Pons (tissue), 1 donor: ENCODE measurements around the gene PRKCE.

Experiments
- DNase-seq: peaks from one replicate; pipeline ENCODE4 v3.0.0-alpha.2; 2016; ENCODE audit warnings: low spot score

PRKCE gene

DNA sequence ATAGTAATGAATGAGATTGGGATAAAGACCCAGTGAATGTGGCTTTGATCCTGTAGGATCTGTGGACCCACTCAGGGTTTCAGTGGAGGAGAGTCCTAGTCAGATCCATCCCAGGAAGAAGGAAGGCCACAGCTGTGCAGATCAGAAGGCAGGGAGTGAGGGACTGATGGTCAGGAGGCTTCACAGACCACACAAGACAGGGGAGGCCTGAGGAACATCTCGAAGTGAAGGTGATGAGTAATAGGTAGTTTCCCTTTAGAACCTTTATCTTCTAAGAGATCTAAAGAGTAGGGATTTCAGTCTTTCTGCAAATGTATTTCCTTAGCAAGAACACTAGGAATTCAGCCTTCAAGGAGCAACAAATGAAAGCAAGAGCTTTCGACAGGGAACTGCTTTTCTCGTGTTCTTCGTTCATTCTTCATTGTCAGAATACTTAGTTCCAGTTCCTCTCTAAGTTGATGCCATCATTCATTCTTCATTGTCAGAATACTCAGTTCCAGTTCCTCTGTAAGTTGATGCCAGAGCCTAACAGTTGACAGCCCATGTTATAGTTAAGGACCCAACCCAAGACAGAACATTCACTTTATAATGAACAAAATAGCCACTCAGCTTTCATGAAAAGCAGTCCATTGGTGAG, 495.5 kb downstream of the PRKCE start:
- DNase-seq = no peak

DNA sequence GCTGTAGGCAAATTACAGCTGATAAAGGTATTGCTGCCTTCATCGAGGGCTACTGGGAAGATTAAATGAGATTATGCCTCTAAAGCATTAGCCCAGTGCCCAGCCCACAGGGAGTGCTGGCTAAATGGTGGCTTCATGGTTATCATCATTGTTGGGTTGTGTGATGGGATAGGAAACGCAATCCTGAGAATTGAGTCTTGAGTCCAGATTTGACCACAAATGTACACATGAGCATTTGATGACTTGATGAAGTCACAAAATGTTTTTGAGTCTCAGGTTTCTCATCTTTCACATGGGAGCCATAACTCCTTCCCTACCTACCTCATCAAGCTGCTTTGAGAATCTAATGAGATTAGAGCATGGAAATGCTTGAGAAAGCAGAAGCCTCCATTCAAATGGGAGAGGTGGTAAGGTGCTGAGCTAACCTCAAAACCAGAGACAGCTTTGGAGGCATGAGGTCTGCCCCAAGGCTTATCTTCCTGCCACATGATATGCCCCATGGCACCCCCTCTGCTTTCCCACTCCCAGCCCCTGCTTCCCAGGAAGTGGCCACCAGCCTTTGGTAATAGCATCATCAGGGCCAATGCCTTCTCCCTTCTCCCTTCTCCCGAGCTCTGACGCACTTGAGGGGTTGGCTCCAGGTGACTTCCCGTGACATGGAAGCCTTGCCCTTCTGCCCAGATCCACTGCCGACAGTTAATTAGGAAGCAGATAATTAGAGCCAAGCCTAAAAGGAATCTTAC, 496.3 kb downstream of the PRKCE start:
- DNase-seq = no peak

DNA sequence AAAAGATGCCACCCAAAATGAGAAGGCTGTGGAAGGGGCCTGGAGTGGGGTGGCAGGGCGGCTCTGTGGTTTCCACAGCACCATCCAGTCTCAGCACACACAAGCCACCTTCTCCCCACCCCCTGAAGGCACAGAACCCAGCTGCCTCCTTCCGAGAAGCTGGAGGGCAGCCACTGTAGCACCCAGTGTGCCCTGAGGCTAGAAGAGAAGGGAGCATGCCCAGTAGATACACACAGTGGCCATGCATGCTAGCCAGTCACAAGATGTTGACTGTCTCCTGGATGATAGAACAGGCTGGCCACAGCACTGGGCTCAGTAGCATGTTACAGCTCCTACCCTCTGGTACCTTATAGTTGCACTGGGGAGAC, 496.9 kb downstream of the PRKCE start:
- DNase-seq = no peak

DNA sequence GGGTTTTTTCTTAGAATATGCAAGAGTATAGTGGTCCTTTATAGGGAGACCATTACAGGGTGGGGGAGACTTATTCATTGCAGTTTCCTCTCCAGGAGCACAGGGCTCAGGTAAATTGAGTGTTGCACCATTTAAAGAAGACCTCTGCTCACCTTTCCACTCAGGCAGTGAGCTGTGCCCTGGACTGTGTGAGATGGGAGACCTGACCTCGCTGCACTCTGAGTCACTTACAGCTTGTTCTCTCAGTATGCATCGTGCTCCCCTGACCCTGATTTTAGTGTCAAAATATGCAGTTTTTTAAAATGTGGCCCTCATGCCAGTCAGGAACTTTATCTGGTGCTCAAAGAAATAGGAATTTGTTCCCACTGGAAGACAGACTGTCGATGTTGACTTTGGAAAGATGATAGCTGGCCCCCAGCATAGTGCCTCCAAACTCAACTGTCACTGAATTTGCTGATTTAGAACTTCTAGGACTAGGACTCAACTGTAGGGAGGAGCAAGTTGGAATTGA, 499.0 kb downstream of the PRKCE start:
- DNase-seq = no peak

DNA sequence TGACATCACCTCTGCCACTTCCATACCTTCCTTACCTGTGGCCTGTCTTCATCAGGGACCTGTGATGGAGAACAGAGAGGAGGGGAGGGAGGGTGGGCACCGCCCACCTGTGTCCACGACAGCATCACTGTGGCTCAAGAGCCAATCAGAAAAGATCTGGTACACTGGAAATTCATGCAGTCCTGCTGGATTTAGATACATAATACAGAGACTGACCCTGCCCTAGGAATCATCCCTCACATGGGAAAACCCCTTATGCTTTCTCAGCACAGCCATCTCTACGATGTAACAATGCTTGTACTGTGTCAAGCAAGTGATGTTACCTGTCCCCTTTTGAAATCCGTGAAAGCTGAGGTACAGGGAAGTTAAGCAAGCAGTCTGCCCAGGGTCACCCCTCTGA, 500.1 kb downstream of the PRKCE start:
- no peak for DNase-seq

DNA sequence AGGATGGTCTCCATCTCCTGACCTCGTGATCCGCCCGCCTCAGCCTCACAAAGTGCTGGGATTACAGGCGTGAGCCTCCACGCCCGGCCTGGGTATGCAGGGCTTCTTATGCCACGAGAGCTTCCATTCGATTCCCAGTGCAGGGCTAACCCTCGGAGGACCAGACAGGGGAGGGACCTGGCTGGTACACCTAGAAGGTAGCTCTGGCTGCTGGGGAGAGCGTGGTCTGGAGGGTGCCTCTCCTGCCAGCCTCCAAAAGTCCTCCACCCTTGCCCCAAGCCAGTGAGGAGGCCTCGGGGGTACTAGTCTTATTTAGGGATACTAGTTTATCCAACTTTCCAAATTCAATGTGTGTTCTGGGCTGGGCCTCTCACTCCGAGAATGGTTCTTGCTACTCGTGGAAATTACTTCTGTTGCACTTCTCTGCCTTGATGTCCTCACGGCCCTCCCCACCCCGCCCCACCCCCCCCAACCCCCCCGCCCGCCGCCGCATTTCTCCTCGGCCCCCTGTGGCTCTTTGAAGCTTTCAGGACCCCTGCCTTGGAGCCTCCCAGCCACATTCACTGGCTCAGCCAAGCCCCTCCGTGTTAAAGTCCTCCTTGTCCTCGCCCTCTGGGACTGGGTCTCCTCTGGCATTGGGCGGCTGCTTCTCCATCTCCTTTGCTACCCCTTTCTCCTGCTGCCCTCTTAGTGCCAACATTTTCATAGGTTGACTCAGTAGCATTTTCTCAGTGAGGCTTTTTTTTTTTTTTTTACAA, 502.7 kb downstream of the PRKCE start:
- DNase-seq = no peak

DNA sequence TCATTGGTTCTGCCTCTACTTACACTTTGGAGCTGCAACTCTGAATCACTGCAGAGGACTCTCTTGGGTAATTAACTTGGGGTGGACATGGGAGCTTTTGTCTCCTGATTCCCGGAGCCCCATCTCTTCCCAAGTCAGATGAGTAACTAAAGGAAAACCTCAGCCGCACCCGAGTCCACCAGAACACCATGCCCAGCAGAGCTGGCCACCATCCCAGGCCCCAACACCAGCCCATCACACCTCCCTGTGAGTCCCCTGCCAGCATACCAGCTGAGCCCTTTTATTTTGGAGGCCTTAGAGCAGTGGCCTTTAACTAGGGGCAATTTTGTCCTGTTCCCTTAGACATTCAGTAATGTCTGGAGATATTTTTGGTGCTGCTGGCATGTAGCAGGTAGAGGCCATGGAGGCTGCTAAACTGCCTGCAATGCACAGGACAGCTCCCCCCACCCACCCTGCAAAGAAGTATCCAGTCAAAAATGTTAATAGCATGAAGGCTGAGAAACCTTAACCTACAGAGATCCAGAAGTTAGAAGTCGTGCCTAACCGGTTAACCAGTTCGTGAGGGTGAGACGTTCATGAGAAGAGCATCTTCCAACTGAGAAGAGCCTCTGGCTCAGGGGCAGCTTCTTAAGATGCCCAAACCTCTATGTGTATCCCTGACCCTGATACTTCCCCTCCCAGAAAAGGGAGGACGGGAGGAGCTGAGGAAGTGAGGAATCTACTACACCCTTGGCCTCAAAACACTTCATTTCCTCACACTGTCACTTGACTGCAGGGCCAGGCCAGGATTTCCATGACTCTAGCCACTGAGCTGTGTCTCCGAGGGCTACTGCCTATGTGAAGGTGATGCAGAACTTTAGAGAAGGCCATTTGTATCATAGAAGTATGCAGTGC, 505.8 kb downstream of the PRKCE start:
- DNase-seq = no peak

DNA sequence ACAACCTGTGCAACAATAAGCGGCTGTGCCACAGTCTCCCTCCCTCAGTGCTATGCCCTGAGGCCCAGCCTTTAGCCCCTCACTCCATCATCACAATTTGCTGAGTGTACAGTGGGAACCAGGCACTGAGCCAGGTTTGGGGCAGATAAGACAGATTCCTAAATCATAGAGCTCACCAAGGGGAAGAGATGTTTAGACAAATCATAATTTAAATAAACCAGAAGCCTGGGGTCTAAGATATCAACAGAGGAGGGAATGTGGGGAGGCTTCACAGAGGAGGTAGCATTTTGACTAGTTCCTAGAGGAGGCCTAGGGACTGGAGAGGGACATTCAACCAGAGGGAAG, 506.5 kb downstream of the PRKCE start:
- DNase-seq = no peak

DNA sequence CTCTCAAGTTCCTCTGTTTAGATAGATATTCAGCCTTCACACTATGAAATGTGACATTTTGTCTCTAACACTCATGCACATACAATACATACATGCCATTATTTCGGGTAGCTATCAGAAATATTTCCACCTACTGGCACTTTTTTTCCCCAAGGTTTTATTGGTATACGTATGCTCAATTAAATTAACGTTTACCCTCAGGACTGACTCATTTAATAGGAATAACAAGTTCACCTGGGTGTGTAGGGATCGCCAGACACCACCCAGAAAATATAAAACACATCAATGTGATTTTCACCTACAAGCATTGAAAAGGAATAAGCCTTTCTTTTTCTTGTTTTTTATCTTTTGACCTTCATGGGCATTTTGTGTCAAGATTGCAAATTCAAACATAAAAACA, 507.2 kb downstream of the PRKCE start:
- DNase-seq = no peak

DNA sequence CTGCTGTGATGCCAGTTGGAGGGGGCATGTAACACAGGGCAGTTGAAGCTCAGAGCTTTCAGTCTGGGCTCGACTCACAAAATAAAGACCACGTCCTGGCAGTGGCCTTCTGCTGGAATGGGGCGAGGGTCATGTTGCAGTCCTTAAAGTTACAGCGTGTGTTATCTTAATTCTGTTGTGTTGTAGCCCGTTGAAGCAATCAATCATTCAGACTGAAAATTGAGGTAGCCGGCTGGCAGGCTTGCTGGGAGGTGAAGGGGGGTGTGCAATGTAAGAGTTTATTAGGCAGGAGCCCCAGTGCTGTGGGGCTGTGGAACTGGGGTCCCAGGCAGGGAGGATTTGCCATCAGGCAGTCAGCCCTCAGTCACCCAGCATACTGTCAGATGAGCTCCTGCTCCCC, 508.9 kb downstream of the PRKCE start:
- no peak for DNase-seq

DNA sequence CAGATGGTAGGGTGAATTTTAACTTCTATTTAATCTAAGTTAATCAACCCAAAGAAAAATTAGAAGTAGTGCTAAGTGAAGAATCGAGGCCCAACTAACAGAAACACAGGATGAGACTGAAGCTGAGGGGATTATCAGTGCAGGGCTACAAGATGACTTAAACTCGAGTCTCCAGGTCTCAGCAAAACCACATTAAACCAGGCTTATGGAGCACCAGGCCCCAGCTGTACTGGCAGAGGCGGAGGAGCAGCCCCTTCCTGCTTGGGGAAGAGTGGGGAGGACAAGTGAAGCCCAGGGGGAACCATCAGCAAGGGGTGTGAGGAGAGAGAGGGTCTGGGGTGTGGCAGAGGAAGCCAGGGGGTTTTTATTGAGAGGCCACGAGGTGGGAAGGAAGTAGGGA, 509.8 kb downstream of the PRKCE start:
- no peak for DNase-seq

DNA sequence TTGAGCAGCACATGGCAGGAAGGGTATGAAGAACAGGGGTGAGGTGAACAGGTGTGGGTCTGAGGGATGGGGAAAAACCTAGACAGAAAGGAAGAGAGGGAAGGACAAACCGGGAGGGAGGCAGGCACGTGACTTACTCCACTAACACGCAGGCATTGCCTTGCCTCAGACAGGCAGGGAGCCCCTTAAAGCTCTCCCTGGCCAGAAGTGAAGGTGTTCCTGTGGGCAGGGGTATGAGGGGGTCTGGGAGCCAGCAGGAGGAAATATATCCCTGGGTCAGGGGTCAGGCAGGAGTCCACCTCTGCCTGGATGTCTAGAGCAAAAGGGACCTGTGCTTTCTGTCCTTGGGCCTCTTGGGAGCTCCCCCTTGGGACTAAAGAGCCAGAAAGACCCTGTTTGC, 510.4 kb downstream of the PRKCE start:
- no peak for DNase-seq

DNA sequence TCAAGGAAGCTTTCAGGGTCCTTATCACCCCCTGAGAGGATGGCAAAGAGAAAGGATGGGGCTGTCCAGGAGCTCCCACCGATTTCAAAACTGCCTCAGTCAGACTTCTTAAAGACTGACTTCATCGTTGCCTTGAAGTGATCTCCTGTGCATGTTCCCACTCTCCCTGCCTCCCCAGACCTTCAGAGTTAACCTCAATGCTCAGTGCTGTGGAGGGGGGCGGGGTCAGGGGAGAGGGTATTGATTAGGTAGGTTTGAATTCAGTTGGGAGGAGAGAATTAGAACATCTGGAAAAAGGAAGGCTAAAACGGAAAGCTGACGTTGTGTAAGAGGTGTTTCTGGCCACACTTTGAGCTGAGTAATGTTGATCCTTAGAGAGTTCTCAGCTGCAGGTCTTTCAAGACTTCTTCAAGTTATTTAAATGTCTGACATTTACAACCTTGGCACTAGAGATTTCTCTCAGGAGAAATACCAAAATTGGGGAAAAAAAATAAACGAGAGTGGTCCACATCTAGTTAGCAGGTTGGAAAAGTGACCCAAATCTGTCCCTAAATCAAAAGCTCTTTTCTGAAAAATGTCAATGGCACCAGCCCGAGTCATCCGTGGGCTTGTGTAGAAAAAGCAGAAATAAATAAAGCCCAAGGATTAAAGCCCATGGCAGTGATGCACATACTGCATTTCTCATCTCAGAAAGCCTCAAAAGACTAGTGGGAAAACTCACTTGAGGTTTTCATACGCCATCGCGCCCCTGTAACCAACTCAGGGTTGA, 511.0 kb downstream of the PRKCE start:
- no peak for DNase-seq

DNA sequence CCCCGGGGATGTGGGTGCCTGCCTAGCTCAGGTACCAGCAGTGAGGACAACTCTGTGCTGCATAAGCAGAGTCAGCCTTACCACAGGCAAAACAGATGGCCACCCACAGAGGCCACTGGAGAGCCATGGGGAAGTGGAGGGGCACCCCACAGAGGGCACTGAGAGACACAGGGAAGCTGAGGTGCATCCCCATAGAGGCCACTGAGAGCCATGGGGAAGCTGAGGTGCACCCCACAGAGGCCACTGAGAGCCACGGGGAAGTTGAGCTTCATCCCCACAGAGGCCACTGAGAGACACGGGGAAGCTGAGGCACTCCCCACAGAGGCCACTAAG, 511.6 kb downstream of the PRKCE start:
- DNase-seq = no peak

DNA sequence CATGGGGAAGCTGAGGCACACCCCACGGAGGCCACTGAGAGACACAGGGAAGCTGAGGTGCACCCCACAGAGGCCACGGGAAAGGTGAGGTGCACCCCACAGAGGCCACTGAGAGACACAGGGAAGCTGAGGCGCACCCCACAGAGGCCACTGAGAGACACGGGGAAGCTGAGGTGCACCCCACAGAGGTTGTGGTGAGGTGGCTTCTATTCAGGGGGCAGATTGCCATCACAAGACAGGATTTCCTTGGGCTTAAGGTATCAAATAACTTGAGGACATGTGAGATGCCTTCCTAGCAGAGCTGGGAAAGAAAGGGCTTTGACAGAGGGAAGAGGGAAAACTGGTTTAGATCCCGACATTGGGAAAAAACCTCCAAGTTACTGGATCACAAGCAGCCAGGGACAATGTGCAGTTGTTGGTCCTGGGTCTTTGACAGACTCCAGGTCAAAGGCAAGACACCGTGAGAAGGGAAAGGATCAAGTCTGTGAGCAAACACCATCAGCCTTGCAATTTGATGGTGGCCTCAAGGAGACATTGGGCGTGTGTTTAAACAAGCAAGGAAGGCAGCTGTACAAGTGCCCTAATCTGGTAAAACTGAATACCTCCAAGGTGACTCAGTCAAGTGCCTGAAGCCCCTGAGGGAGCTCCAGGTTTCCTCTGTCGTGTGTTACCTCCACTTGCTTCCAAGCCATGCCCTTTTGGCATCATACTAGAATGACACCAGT, 512.5 kb downstream of the PRKCE start:
- no peak for DNase-seq

DNA sequence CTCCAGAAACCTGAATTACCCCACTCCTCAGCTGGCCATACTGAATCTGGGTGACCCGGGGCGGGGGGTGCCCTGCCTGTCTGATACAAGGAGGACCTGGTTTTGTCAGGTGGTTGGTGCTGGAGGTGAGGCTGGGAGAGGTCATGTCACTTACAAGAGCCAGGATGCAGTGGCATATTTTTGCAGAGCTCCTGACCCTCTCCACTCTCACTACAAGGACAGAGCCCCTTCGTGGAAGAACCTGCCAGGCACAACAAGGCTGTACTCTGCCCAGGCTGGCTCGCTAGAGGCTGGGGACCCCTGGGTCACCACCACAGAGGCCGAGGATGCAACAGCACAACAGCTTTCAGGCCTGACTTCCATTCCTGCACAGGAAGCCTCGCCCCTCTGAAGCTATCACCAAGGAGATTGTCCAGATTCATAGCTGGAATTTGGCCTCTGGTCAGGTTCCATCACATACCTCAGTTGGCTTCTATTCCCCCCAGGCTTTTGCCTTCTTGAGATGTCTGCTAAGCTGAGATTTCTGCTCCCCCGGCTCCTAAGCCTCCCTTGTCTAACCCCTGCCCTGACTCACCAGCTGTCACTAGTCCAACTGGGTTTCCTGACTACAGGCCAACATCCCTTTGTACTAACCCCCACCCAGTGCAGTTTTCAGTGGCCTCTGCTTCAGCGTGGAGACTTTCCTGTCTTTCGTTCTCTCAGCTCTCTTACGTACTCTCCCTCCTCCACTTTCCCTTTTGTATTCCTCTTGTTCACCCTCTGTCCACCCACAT, 513.2 kb downstream of the PRKCE start:
- peak; percentile 42 for DNase-seq

DNA sequence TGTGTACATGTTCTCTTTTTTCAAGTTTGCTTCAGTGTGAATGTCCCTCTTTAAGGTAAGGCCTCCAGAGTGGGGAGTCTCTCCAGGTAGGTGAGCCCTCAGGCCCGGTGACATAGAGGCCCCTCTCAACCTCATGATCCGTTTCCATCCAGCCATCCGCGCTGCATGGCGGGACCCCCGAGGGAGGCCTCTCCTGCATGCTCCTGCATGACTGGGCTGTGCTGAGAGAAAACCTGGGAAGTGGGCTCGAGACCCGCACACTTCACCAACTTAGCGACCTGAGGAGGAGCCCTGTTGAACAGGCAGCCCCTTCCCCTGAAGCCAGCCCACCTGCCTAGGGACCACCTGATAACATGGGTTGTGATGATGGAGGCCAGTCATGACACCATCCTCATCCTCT, 514.4 kb downstream of the PRKCE start:
- no peak for DNase-seq

DNA sequence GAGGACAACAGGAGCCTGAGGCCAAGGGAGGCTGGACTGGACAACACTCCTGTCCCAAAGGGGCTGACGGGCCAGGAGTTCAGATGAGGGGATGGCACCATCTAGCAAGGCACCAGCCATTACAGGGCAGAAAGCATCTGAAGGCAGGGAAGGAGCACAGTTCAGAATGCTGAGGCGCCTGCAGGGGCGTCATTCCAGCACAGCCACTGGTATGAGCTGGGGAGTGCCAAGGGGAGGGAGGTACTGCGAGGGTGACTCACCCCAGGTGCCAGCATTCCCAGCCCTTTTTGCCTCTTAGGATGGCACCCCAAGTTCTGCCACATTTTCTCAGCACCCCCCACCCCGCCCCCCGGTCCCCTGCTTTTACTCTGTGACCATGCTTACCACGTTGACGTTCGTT, 515.9 kb downstream of the PRKCE start:
- no peak for DNase-seq

DNA sequence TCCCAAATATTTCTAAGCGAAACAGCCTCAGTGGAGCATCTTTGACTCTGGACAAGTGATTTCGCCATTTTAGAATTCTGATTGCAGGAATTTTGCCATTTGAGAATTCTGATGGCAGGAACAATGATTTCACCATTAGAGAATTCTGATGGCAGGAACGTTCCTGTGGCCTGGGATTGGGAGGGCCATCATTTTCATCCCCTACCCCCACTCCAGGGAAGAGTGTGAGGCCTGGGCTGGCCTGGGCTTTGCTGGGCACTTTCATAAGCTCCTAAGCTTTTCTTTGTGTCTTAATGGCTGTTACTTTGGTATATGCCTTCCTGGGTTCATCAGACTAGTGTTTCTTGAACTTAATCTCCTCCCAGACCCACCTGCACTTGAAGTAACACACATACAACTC, 516.4 kb downstream of the PRKCE start:
- DNase-seq = no peak

DNA sequence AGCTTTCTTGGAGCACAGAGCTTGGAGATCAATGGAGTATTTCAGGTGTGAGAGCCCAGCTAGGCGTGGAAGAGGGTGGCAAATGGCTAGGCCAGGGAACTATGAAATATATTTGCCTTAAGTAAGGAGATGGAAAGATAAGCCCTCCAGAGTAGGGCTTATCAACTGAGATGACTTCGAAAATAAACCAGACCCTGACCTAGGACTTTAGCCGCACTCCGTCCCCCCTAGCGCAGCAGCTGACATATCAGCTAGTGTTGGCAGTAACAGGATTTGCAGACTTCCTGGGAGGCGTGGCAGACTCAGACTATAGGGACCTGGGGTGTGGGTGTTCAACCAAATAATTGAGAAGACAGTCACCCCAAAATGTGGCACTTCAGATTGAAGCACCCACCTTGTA, 518.0 kb downstream of the PRKCE start:
- DNase-seq = no peak
